ENCODE measurements around the gene NRAP.

NRAP gene

DNA sequence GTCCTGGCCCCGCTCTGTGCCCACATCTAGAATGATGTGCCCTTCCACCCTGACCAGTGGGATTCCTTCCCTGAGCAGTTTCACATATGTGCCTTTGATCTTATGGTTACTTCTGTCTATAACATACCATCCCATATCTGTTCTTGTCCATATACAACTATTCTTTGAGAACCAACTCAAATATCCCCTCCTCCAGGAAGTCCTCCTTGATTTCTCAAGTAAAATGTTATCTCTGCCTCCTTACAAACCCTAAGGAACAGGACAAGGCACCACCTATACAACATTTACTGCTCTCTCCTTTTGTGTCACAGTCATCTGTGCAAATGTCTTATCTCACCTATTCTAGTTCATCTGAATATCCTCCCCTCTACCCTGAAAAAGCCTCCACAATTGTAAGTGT, 82.7 kb downstream of the NRAP start:
- Histone ChIP-seq H3K79me2 (ENCODE audit: control insufficient read depth, insufficient read depth, low read length, unreplicated experiment) (no peaks in the 10 kb centered on the region), H3K4me3 (ENCODE audit: low read depth, low read length) (no peak overlapping the region), H3K27me3 (ENCODE audit: insufficient read depth, low read length) (peaks cover 69% of the 10 kb centered on the region), H2AFZ (ENCODE audit: low read length, unreplicated experiment) (no peak overlapping the region), H3K4me1 (ENCODE audit: control insufficient read depth, insufficient read depth, low read length, unreplicated experiment) (no peaks in the 10 kb centered on the region), H3K27ac (ENCODE audit: low read depth, low read length) (no peak overlapping the region), H3K36me3 (ENCODE audit: insufficient read depth, low read length) (no peaks in the 10 kb centered on the region)

DNA sequence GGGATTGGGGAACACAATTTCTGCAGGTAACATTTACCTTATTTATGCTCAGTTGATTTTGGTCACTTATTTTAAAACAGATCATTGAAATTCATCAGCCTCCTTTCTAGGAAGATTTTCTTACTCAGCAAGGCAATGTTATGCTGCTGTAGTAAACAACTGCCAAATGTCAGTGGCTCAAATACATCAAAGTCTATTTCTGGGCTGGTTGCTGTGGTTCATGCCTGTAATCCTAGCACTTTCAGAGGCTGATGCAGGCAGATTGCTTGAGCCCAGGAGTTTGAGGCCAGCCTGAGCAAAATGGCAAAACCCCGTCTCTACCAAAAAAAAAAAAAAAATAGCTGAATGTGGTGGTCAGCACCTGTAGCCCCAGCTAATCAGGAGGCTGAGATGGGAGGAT, 85.1 kb downstream of the NRAP start:
- Histone ChIP-seq H2AFZ (ENCODE audit: low read length, unreplicated experiment) (no peak overlapping the region), H3K36me3 (ENCODE audit: insufficient read depth, low read length) (no peaks in the 10 kb centered on the region), H3K79me2 (ENCODE audit: control insufficient read depth, insufficient read depth, low read length, unreplicated experiment) (no peaks in the 10 kb centered on the region), H3K27ac (ENCODE audit: low read depth, low read length) (no peak overlapping the region), H3K27me3 (ENCODE audit: insufficient read depth, low read length) (peaks cover 71% of the 10 kb centered on the region), H3K4me1 (ENCODE audit: control insufficient read depth, insufficient read depth, low read length, unreplicated experiment) (no peaks in the 10 kb centered on the region), H3K4me3 (ENCODE audit: low read depth, low read length) (no peak overlapping the region)

DNA sequence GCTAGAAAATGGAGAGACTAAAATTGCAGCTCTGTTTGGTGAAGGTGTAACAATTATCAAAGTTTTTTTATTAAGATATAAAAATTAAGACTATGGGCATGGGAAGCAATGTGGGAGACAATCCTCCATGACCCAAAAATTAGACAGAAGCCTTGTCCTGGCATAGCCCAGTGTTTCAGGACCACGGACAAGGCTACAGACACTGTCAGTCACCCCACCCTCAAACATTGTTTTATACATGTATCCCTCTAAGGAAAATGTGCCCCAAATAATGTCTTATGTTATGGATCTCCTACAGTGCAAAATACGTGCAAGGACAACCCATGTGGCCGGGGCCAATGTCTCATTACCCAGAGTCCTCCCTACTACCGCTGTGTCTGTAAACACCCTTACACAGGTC, 87.0 kb downstream of the NRAP start:
- Histone ChIP-seq H3K4me1 (ENCODE audit: control insufficient read depth, insufficient read depth, low read length, unreplicated experiment) (no peaks in the 10 kb centered on the region), H3K27me3 (ENCODE audit: insufficient read depth, low read length) (peaks cover 72% of the 10 kb centered on the region), H3K27ac (ENCODE audit: low read depth, low read length) (no peak overlapping the region), H2AFZ (ENCODE audit: low read length, unreplicated experiment) (no peak overlapping the region), H3K36me3 (ENCODE audit: insufficient read depth, low read length) (no peaks in the 10 kb centered on the region), H3K79me2 (ENCODE audit: control insufficient read depth, insufficient read depth, low read length, unreplicated experiment) (no peaks in the 10 kb centered on the region), H3K4me3 (ENCODE audit: low read depth, low read length) (no peak overlapping the region)

DNA sequence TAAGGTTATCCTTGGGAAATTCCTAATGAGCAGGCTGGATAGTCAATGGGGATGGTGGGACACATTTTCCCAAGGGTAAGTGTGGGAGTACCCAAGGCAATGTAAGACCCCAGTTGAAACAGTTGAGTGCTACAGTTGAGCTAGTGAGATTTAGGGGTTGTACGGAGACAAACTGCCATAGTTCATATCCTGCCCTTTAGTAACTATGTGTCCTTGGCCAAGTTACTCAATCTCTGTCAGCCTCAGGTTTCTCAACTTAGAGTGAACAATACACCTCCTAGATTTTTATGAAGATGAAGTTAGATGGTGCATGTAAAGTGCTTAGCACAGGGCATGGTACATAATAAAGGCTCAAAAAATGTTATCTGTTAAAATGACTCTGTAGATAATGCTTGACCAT, 90.5 kb downstream of the NRAP start:
- no peak overlapping the region for H2AFZ ChIP-seq (ENCODE audit: low read length, unreplicated experiment)

DNA sequence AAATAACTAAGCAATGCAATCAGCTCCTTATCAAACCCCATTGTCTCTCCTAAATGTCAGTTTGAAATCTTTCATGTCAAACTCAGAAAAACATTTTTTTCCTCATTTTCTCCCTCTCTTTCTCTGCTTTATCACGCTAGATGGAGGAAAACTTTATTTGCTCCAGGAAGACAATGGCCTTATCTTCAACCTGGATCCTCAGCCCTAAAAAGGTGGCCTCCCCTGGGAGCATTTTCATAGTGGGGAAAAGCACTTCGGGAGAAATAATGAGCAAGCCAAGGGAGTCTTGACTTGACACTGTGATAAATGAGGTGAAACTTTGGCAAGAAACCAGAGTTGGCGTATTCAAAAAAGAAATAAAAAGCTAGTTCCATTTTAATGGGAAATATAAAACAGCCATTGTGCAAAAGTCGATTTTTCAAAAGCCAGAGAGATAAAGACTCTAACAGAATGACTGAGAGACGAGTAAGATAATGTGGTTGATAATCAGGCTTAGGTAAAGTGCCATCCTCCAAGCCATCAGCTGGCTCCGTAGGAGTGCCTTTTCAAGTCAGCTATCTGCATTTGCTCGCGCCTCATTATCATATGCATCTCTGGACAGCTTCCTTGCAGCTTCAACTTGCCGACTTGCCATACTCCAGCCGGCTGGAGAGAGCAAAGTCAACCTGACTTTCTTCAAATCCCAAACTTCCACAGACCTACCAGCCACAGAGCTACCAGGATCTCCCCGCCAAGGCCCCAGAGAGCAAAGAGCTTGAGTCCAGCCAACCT, 91.1 kb downstream of the NRAP start:
- Histone ChIP-seq H3K4me3 (ENCODE audit: low read depth, low read length) (no peak overlapping the region), H3K36me3 (ENCODE audit: insufficient read depth, low read length) (no peaks in the 10 kb centered on the region), H2AFZ (ENCODE audit: low read length, unreplicated experiment) (no peak overlapping the region), H3K4me1 (ENCODE audit: control insufficient read depth, insufficient read depth, low read length, unreplicated experiment) (no peaks in the 10 kb centered on the region), H3K27ac (ENCODE audit: low read depth, low read length) (no peak overlapping the region), H3K27me3 (ENCODE audit: insufficient read depth, low read length) (peaks cover 84% of the 10 kb centered on the region), H3K79me2 (ENCODE audit: control insufficient read depth, insufficient read depth, low read length, unreplicated experiment) (no peaks in the 10 kb centered on the region)

More for the DNA sequence above, 90.5 kb downstream of the NRAP start:
- H3K4me3 ChIP-seq (ENCODE audit: low read depth, low read length), result no peak overlapping the region
- H3K36me3 ChIP-seq (ENCODE audit: insufficient read depth, low read length), result no peaks in the 10 kb centered on the region
- H3K27me3 ChIP-seq (ENCODE audit: insufficient read depth, low read length), result peaks cover 83% of the 10 kb centered on the region
- no peaks in the 10 kb centered on the region for H3K79me2 ChIP-seq (ENCODE audit: control insufficient read depth, insufficient read depth, low read length, unreplicated experiment)
- H3K27ac ChIP-seq (ENCODE audit: low read depth, low read length), result no peak overlapping the region
- H3K4me1 ChIP-seq (ENCODE audit: control insufficient read depth, insufficient read depth, low read length, unreplicated experiment), result no peaks in the 10 kb centered on the region

DNA sequence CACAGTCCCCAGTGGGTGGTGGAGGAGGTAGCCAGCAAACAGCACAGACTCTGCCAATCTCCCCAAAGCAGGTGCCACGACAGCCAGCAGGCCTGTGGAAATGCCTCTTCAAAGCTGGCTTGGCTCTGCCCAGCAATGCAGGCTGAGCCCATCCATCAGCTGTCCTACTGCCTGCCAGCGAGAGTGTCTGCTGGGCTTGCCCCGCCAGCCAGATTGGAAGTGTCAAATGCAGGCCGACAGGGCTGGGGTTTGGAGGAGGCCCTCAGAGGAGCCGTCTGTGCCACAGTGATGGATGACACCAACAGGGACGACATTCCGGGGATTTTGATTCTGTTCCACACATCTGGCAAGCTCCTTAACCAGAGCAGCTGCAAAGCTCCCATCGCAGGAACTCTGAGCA, 94.3 kb downstream of the NRAP start:
- Histone ChIP-seq H3K27me3 (ENCODE audit: insufficient read depth, low read length) (peaks cover 78% of the 10 kb centered on the region), H3K4me3 (ENCODE audit: low read depth, low read length) (no peak overlapping the region), H3K36me3 (ENCODE audit: insufficient read depth, low read length) (no peaks in the 10 kb centered on the region), H3K79me2 (ENCODE audit: control insufficient read depth, insufficient read depth, low read length, unreplicated experiment) (no peaks in the 10 kb centered on the region), H3K4me1 (ENCODE audit: control insufficient read depth, insufficient read depth, low read length, unreplicated experiment) (no peaks in the 10 kb centered on the region), H2AFZ (ENCODE audit: low read length, unreplicated experiment) (no peak overlapping the region), H3K27ac (ENCODE audit: low read depth, low read length) (no peak overlapping the region)

DNA sequence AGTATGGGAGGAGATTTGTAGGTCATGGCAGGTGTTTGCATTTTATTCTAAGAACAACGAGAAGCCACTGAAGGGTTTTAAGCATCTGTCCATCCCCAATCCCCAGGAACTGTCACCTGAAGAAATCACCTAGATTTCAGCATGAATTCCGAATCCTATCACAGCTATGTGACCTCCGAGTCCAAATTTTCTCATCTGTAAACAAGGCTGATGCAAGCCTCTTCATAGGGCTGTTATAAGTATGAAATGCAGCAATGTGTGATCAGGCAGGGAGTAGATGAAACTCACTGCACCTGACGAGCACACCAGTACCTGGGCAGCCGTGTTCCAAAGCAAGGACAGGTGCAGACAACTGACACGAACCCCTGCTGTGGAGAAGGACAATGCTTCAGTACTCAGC, 97.0 kb downstream of the NRAP start:
- Histone ChIP-seq H2AFZ (ENCODE audit: low read length, unreplicated experiment) (no peak overlapping the region), H3K4me1 (ENCODE audit: control insufficient read depth, insufficient read depth, low read length, unreplicated experiment) (no peaks in the 10 kb centered on the region), H3K79me2 (ENCODE audit: control insufficient read depth, insufficient read depth, low read length, unreplicated experiment) (no peaks in the 10 kb centered on the region), H3K27me3 (ENCODE audit: insufficient read depth, low read length) (peaks cover 51% of the 10 kb centered on the region), H3K36me3 (ENCODE audit: insufficient read depth, low read length) (no peaks in the 10 kb centered on the region), H3K4me3 (ENCODE audit: low read depth, low read length) (no peak overlapping the region), H3K27ac (ENCODE audit: low read depth, low read length) (no peak overlapping the region)

DNA sequence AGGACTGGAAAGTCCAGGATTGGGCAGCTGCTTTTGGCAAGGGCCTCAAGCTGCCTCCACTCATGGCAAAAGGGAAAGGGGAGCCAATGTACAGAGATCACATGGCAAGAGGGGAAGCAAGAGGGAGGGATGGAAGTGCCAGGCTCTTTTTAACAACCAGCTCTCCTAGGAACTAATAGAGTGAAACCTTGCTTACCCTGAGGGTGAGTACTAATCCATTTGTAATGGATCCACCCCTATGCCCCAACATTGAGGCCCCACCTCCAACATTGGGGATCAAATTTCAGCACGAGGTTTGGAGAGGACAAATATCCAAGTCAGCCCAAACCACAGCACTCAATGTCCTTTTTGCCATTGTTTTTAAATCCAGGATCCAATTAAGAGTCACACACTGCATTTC, 98.5 kb downstream of the NRAP start:
- Histone ChIP-seq H3K4me1 (ENCODE audit: control insufficient read depth, insufficient read depth, low read length, unreplicated experiment) (no peaks in the 10 kb centered on the region), H3K27ac (ENCODE audit: low read depth, low read length) (no peak overlapping the region), H3K36me3 (ENCODE audit: insufficient read depth, low read length) (no peaks in the 10 kb centered on the region), H2AFZ (ENCODE audit: low read length, unreplicated experiment) (no peak overlapping the region), H3K4me3 (ENCODE audit: low read depth, low read length) (no peak overlapping the region), H3K27me3 (ENCODE audit: insufficient read depth, low read length) (peaks cover 37% of the 10 kb centered on the region), H3K79me2 (ENCODE audit: control insufficient read depth, insufficient read depth, low read length, unreplicated experiment) (no peaks in the 10 kb centered on the region)

DNA sequence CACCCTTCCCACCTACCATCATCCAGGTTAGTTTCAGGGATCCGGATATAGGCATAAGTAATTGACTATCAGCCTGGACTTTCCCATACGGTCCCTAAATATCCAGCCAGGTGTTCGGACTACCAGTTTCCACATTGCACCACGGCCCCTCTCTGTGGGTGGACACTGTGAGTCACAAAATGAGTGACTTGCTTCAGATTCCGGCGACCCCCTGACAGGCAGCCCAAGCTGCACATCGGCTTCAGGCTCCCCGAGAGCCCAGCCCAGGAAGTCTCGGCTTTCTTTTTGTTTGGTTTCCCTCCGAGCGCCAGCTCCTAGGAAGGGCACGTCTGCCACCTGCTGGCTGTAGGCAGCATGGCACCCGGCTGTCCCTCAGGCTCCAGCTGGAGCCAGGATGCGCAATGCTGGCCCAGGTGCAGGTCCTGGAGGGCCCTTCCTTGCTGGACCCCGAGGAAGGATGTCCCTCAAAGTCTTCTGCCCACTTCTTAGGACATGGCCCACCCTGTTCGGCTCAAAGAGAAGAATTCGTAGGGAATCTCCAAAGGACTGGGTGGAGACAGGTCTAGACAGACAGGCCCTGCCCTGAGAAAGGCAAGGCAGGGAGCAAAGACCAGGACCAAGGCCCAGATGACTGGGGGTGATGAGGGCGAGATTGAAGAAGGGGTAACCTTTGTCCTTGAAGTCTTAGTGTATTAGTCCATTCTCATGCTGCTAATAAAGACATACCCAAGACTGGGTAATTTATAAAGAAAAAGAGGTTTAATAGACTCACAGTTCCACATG, 100.3 kb downstream of the NRAP start:
- Histone ChIP-seq H3K27me3 (ENCODE audit: insufficient read depth, low read length) (peaks cover 33% of the 10 kb centered on the region), H3K4me3 (ENCODE audit: low read depth, low read length) (peak overlapping the region; percentile 78), H3K36me3 (ENCODE audit: insufficient read depth, low read length) (no peaks in the 10 kb centered on the region), H3K27ac (ENCODE audit: low read depth, low read length) (no peak overlapping the region), H3K79me2 (ENCODE audit: control insufficient read depth, insufficient read depth, low read length, unreplicated experiment) (no peaks in the 10 kb centered on the region), H2AFZ (ENCODE audit: low read length, unreplicated experiment) (peak overlapping the region; percentile 63), H3K4me1 (ENCODE audit: control insufficient read depth, insufficient read depth, low read length, unreplicated experiment) (no peaks in the 10 kb centered on the region)

DNA sequence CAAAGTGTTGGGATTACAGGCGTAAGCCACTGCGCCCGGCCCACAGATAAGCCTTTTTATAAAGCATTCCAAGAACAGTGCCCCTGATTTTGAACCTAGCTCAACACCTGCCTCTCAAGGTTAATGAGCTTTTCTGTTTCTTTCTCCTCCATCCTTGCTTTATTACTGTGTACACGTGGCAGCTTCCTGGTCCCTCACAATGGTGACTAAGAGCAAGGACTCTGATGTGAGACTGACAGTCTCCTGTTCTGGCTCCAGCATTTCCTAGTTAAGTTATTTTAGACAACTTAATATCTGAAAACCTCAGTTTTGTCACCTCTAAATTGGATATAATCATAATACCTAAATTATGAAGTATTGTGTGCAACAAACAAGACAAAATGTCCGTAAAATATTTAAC, 101.1 kb downstream of the NRAP start:
- peaks cover 33% of the 10 kb centered on the region for H3K27me3 ChIP-seq (ENCODE audit: insufficient read depth, low read length)
- no peak overlapping the region for H2AFZ ChIP-seq (ENCODE audit: low read length, unreplicated experiment)
- H3K4me1 ChIP-seq (ENCODE audit: control insufficient read depth, insufficient read depth, low read length, unreplicated experiment), result no peaks in the 10 kb centered on the region
- H3K79me2 ChIP-seq (ENCODE audit: control insufficient read depth, insufficient read depth, low read length, unreplicated experiment), result no peaks in the 10 kb centered on the region
- H3K27ac ChIP-seq (ENCODE audit: low read depth, low read length), result no peak overlapping the region
- H3K4me3 ChIP-seq (ENCODE audit: low read depth, low read length), result 0 out of 2 replicates have a peak overlapping the region, but pooled peaks have one; percentile 78
- H3K36me3 ChIP-seq (ENCODE audit: insufficient read depth, low read length), result no peaks in the 10 kb centered on the region

DNA sequence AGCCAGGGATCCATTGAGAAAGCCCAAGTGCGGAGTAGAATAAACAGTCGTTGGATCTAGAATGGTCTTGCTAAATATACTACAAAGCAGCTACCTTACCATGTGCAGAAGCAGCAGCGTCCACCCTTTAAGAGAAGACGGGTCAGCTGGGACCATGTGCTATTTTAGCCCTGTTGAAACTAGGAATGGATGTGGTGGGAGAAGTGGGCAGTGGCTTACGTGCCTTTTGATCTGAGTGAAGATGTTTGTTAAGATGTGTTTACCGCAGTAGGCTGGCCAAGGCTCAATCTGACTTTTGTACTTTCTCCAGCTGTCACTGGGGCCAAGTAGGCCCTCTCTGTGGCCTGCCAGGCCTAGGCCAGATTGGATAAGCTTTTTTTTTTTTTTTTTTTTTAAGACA, 101.8 kb downstream of the NRAP start:
- Histone ChIP-seq H3K4me1 (ENCODE audit: control insufficient read depth, insufficient read depth, low read length, unreplicated experiment) (no peaks in the 10 kb centered on the region), H3K36me3 (ENCODE audit: insufficient read depth, low read length) (no peaks in the 10 kb centered on the region), H3K27ac (ENCODE audit: low read depth, low read length) (no peak overlapping the region), H3K79me2 (ENCODE audit: control insufficient read depth, insufficient read depth, low read length, unreplicated experiment) (no peaks in the 10 kb centered on the region), H3K4me3 (ENCODE audit: low read depth, low read length) (no peak overlapping the region), H3K27me3 (ENCODE audit: insufficient read depth, low read length) (peaks cover 34% of the 10 kb centered on the region), H2AFZ (ENCODE audit: low read length, unreplicated experiment) (no peak overlapping the region)
